Right renal pelvis (tissue), 4 donors: Measurements from ENCODE around the gene ARHGEF10L. TPM values are rescaled to one million over a fixed set of nuclear protein-coding genes. Genes with fewer than 3 reads are reported as not detected.

Source experiments
- DNase-seq, 4 donors: peaks; one replicate each; pipeline ENCODE4 v3.0.0-alpha.2; 2013; ENCODE audit warnings: low read depth in 4 of 4, low spot score in 3 of 4, missing footprints in 1 of 4
- polyA plus RNA-seq, 4 donors: library from polyadenylated mRNA; unstranded; fragments of 120-200 nt; gene quantifications; one replicate each; pipeline ENCODE4 v1.2.1, GENCODE V29; 2013; ENCODE audit not compliant: insufficient read length in 4 of 4

ARHGEF10L gene
- polyA plus RNA-seq, 4 donors = 40.6 to 51.3 (median 44.6) TPM

- DNase-seq = no peak
Observed at GRCh38 chr1:17690906-17691634, 151.6 kb downstream of the ARHGEF10L start.

GRCh38 chr1:17692645-17693044, 153.1 kb downstream of the ARHGEF10L start:
- no peak for DNase-seq

- no peak for DNase-seq
Observed at GRCh38 chr1:17696417-17697301, 157.2 kb downstream of the ARHGEF10L start.

GRCh38 chr1:17697458-17697857, 158.0 kb downstream of the ARHGEF10L start:
- DNase-seq = no peak

GRCh38 chr1:17699581-17699980, 160.1 kb downstream of the ARHGEF10L start:
- DNase-seq = no peak

- DNase-seq = no peak
Observed at GRCh38 chr1:17700945-17701810, 161.7 kb downstream of the ARHGEF10L start.

GRCh38 chr1:17704176-17704575, 164.7 kb downstream of the ARHGEF10L start:
- no peak for DNase-seq

- DNase-seq = no peak
Observed at GRCh38 chr1:17706445-17706844, 166.9 kb downstream of the ARHGEF10L start.

- DNase-seq = no peak
Observed at GRCh38 chr1:17709981-17710380, 170.5 kb downstream of the ARHGEF10L start.

GRCh38 chr1:17710889-17711576, 171.5 kb downstream of the ARHGEF10L start:
- no peak for DNase-seq

GRCh38 chr1:17711577-17711910, 172.0 kb downstream of the ARHGEF10L start:
- DNase-seq = no peak

- DNase-seq = no peak
Observed at GRCh38 chr1:17711941-17712340, 172.4 kb downstream of the ARHGEF10L start.

- no peak for DNase-seq
Observed at GRCh38 chr1:17713993-17714392, 174.5 kb downstream of the ARHGEF10L start.

GRCh38 chr1:17717594-17718535, 178.4 kb downstream of the ARHGEF10L start:
- peak; percentile 47 to 75 (median 60) for DNase-seq

- no peak for DNase-seq
Observed at GRCh38 chr1:17719874-17720273, 180.4 kb downstream of the ARHGEF10L start.

- no peak for DNase-seq
Observed at GRCh38 chr1:17721444-17721843, 181.9 kb downstream of the ARHGEF10L start.

GRCh38 chr1:17723684-17724083, 184.2 kb downstream of the ARHGEF10L start:
- no peak for DNase-seq

- DNase-seq = no peak
Observed at GRCh38 chr1:17724150-17724549, 184.7 kb downstream of the ARHGEF10L start.

GRCh38 chr1:17725084-17725719, 185.7 kb downstream of the ARHGEF10L start:
- DNase-seq = no peak
